Activated naive CD8-positive, alpha-beta T cell (primary cell): ENCODE data around the gene TMEM126B.
"Not testable (repeated sequence)": the region's sequence is repeated elsewhere in the genome, so short reads cannot be mapped to it uniquely, and the experiment has no call there.

Source experiments
- H3K27ac Mint-ChIP-seq: one replicate; pipeline ENCODE4 v1.8.0; 2021; ENCODE audit warnings: mixed read lengths
- H3K27me3 Mint-ChIP-seq: one replicate; pipeline ENCODE4 v1.8.0; 2021; ENCODE audit warnings: mixed read lengths
- H3K36me3 Mint-ChIP-seq: one replicate; pipeline ENCODE4 v1.8.0; 2021; ENCODE audit warnings: mixed read lengths
- H3K4me1 Mint-ChIP-seq: one replicate; pipeline ENCODE4 v1.8.0; 2021; ENCODE audit warnings: low read depth, mixed read lengths
- H3K4me3 Mint-ChIP-seq: one replicate; pipeline ENCODE4 v1.8.0; 2021; ENCODE audit warnings: mild to moderate bottlenecking, mixed read lengths
- H3K9me3 Mint-ChIP-seq: one replicate; pipeline ENCODE4 v1.8.0; 2021; ENCODE audit warnings: low read depth, mixed read lengths

The TMEM126B gene

GRCh38 chr11:85627998-85628770, at the start of gene TMEM126B:
Gene TMEM126B (plus strand): TSS chr11:85628593. CDS start chr11:85628608, 15 bp downstream.
- no peaks in the 10 kb centered on the region for H3K27me3 Mint-ChIP-seq
- H3K4me1 Mint-ChIP-seq = peaks cover 45% of the 10 kb centered on the region
- H3K27ac Mint-ChIP-seq = peak within 1 kb of the TSS; percentile 99
- no peaks in the 10 kb centered on the region for H3K9me3 Mint-ChIP-seq
- H3K4me3 Mint-ChIP-seq = peak within 1 kb of the TSS; percentile 100
- no peaks in the 10 kb centered on the region for H3K36me3 Mint-ChIP-seq

GRCh38 chr11:85582111-85582510, 46.3 kb upstream of the TMEM126B start:
- H3K36me3 Mint-ChIP-seq = peaks cover 12% of the 10 kb centered on the region
- no peaks in the 10 kb centered on the region for H3K27me3 Mint-ChIP-seq
- peaks cover 3% of the 10 kb centered on the region for H3K9me3 Mint-ChIP-seq
- H3K27ac Mint-ChIP-seq = no peak overlapping the region
- H3K4me1 Mint-ChIP-seq = no peaks in the 10 kb centered on the region
- no peak overlapping the region for H3K4me3 Mint-ChIP-seq

GRCh38 chr11:85589373-85589772, 39.0 kb upstream of the TMEM126B start:
- no peak overlapping the region for H3K27ac Mint-ChIP-seq
- no peak overlapping the region for H3K4me3 Mint-ChIP-seq
- H3K9me3 Mint-ChIP-seq = peaks cover 8% of the 10 kb centered on the region

DNA sequence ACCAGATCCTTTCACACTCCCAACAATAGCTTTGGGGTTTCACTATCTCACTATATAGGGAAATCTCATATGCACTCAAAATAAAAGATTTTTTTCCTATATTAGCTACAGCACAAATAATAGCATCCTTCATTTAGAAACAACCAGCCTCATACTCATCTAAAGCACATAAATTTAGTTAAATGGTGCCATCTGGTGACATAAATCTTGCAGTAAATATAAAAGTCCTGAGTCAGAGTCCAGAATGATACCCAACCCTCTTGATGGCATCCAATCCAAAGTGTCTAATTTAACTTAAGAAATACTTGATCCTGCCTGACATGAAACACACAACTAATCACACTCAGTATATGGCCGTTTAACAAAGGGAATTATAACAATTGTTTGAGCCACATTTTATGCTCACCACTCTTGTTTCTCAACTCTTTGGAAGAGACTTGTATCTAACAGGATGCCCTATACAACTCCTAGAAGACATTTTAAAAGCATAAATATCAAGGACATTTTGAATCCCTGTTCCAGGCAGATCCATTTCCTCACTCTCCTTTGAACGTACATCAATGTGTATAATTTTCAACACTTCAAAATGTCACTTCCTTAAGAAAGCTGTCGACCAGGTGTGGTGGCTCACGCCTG, 37.4 kb upstream of the TMEM126B start:
- Mint-ChIP-seq H3K9me3 (peaks cover 8% of the 10 kb centered on the region), H3K36me3 (no peaks in the 10 kb centered on the region), H3K27ac (no peak overlapping the region), H3K4me3 (no peak overlapping the region), H3K27me3 (peaks cover 2% of the 10 kb centered on the region), H3K4me1 (no peaks in the 10 kb centered on the region)

More at GRCh38 chr11:85589373-85589772, 39.0 kb upstream of the TMEM126B start:
- H3K27me3 Mint-ChIP-seq = peaks cover 2% of the 10 kb centered on the region
- H3K36me3 Mint-ChIP-seq = no peaks in the 10 kb centered on the region
- no peaks in the 10 kb centered on the region for H3K4me1 Mint-ChIP-seq

DNA sequence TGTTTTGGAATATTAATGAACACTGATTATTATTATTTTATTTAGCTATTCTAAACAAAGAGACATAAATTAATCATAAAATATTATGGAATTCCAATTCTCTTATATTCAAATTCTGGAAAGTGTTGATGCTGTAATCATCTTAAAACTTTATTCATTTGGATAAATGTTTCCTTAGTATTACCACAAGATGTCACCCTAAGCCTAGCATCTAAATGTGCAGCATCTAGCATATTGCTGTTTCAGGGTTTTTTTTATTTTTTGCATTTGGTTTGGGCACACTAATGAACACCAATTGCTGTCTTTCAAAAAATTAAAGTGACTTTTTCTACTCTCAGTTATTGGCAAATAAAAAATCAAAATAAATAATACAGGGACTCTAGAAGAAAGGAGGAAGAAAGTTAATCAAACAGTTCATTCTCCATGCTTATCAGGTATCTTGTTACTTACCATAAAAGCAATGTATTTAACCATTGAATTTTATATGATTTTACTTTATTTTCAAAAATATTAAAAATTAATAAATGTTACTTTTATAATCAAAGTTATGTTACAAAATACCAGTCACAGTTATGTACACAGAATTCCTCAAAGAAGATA, 33.0 kb upstream of the TMEM126B start:
- Mint-ChIP-seq H3K27ac (no peak overlapping the region), H3K4me3 (no peak overlapping the region), H3K27me3 (no peaks in the 10 kb centered on the region), H3K9me3 (no peaks in the 10 kb centered on the region), H3K4me1 (no peaks in the 10 kb centered on the region), H3K36me3 (no peaks in the 10 kb centered on the region)

GRCh38 chr11:85596886-85597285, 31.5 kb upstream of the TMEM126B start:
- Mint-ChIP-seq H3K9me3 (no peaks in the 10 kb centered on the region), H3K36me3 (no peaks in the 10 kb centered on the region), H3K4me1 (no peaks in the 10 kb centered on the region), H3K27me3 (no peaks in the 10 kb centered on the region), H3K27ac (no peak overlapping the region), H3K4me3 (no peak overlapping the region)

- no peaks in the 10 kb centered on the region for H3K4me1 Mint-ChIP-seq
- no peak overlapping the region for H3K27ac Mint-ChIP-seq
- no peaks in the 10 kb centered on the region for H3K36me3 Mint-ChIP-seq
- no peaks in the 10 kb centered on the region for H3K27me3 Mint-ChIP-seq
- H3K4me3 Mint-ChIP-seq = no peak overlapping the region
- H3K9me3 Mint-ChIP-seq = no peaks in the 10 kb centered on the region
Observed at GRCh38 chr11:85599083-85599482, 29.3 kb upstream of the TMEM126B start.

DNA sequence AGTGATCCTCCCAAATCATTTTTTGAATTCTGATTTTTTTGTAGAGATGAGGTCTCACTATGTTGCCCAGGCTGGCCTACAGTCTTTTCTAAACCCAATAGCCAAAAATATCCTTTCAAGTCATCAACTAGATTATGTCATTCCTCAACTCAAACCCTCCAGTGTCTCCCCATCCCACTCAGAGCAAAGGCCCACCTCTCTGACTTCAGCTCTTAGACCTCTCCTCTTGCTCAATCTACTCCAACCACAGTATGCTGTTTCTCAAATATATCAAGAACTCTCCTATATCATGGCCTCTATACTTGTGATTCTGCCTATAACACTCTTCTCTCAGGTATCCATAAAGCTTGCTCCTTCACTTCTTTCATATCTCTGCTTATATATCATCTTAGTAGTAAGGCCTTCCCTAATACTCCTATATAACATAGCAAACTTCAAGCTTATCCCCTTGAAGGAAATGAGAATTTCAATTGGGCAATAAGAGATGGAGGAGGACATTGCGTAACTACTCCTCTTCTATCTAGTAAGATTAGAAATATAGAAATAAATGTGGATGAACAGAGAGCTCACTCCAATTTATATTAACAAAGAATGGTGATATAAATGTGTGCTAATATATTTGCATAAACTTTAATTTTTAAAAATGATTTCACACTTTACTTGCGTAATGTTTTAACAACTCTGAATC, 25.7 kb upstream of the TMEM126B start:
- Mint-ChIP-seq H3K27ac (no peak overlapping the region), H3K27me3 (no peaks in the 10 kb centered on the region), H3K4me3 (no peak overlapping the region), H3K9me3 (no peaks in the 10 kb centered on the region), H3K36me3 (peaks cover 2% of the 10 kb centered on the region), H3K4me1 (no peaks in the 10 kb centered on the region)

DNA sequence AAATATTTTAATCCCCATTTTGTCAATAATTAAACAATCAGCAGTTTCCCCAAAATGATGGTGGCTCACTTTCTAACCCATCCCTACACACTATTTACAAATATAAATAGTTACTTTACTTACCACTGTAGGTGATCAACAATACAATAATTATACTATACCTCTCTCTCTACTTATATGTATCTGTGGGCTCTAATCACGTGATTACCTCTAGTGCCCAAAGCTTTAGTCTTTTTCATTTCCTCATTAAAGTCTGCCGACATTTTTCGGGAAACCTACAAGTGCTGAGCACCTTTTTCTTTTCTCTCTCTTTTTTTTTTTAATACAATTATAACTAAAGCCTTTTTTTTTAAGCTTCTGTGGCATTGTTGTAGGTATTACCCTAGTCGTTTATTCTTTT, 25.2 kb upstream of the TMEM126B start:
- Mint-ChIP-seq H3K36me3 (peaks cover 2% of the 10 kb centered on the region), H3K4me3 (no peak overlapping the region), H3K27ac (no peak overlapping the region), H3K27me3 (no peaks in the 10 kb centered on the region), H3K9me3 (no peaks in the 10 kb centered on the region), H3K4me1 (no peaks in the 10 kb centered on the region)

GRCh38 chr11:85606237-85606636, 22.2 kb upstream of the TMEM126B start:
- H3K36me3 Mint-ChIP-seq, H3K9me3 Mint-ChIP-seq, H3K27me3 Mint-ChIP-seq, H3K27ac Mint-ChIP-seq, H3K4me1 Mint-ChIP-seq, H3K4me3 Mint-ChIP-seq: not testable (repeated sequence)

- H3K27me3 Mint-ChIP-seq, H3K4me3 Mint-ChIP-seq, H3K27ac Mint-ChIP-seq, H3K9me3 Mint-ChIP-seq, H3K36me3 Mint-ChIP-seq, H3K4me1 Mint-ChIP-seq: not testable (repeated sequence)
Observed at GRCh38 chr11:85608621-85609020, 19.8 kb upstream of the TMEM126B start.

DNA sequence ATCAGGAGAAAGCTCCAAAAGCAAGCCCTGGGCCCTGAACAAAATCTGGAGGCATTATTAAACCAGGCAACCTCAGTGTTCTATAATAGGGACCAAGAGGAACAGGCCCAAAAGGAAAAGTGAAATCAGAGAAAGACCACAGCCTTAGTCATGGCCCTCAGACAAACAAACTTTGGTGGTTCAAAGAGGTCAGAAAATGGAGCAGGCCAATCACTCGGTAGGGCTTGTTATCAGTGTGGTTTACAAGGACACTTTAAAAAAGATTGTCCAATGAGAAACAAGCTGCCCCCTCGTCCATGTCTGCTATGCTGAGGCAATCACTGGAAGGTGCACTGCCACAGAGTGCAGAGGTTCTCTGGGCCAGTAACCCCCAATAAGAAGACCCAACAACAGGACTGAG, 19.1 kb upstream of the TMEM126B start:
- H3K36me3 Mint-ChIP-seq, H3K4me1 Mint-ChIP-seq, H3K9me3 Mint-ChIP-seq, H3K27ac Mint-ChIP-seq, H3K27me3 Mint-ChIP-seq, H3K4me3 Mint-ChIP-seq: not testable (repeated sequence)

DNA sequence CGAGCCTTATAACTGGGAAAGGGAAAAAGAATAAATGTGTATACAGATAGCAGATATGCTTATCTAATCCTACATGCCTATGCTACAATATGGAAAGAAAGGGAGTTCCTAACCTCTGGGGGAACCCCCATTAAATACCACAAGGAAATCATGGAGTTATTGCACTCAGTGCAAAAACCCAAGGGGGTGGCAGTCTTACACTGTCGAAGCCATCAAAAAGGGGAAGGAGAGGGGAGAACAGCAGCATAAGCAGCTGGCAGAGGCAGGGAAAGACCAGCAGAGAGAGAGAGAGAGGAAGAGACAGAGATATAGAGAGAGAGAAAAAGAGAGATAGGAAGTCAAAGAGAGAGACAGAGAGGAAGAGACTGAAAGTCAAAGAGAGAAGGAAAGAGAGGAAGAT, 16.8 kb upstream of the TMEM126B start:
- not testable (repeated sequence) for H3K27ac Mint-ChIP-seq, H3K9me3 Mint-ChIP-seq, H3K36me3 Mint-ChIP-seq, H3K4me1 Mint-ChIP-seq, H3K27me3 Mint-ChIP-seq, H3K4me3 Mint-ChIP-seq

GRCh38 chr11:85619499-85619898, 8.9 kb upstream of the TMEM126B start:
- H3K27me3 Mint-ChIP-seq = peaks cover 2% of the 10 kb centered on the region
- no peaks in the 10 kb centered on the region for H3K9me3 Mint-ChIP-seq
- H3K4me3 Mint-ChIP-seq = no peak overlapping the region
- H3K4me1 Mint-ChIP-seq = peaks cover 2% of the 10 kb centered on the region
- H3K27ac Mint-ChIP-seq = no peak overlapping the region
- peaks cover 11% of the 10 kb centered on the region for H3K36me3 Mint-ChIP-seq

DNA sequence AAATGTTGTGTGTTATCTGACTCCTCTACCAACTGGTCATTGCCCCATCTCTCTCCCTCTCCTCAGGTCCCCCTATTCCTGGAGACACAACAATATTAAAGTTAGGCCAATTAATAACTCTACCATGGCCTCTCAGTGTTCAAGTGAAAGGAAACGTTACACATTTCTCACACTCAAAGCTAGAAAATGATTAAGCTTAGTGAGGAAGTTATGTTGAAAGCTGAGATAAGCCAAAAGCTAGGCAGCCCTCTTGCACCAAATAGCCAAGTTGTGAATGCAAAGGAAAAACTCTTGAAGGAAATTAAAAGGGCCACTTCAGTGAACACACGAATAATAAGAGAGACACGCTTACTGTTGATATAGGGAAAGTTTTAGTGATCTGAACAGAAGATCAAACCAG, 8.1 kb upstream of the TMEM126B start:
- Mint-ChIP-seq H3K4me1 (peaks cover 6% of the 10 kb centered on the region), H3K27ac (no peak overlapping the region), H3K27me3 (peaks cover 2% of the 10 kb centered on the region), H3K4me3 (no peak overlapping the region), H3K9me3 (no peaks in the 10 kb centered on the region), H3K36me3 (peaks cover 11% of the 10 kb centered on the region)
